KBM-7 (cell line): Measurements from ENCODE around the gene TRAPPC6A.
"Not testable (repeated sequence)": the region's sequence is repeated elsewhere in the genome, so short reads cannot be mapped to it uniquely, and the experiment has no call there.

Experiments
- DNase-seq: peaks from one replicate; pipeline ENCODE4 v3.0.0-alpha.2; 2015
- in situ Hi-C: fragments of 300-500 bp; cut with MboI; formaldehyde crosslinking; loops from 2 replicates; pipeline ENCODE4 v1.14.3; 2020; ENCODE audit warnings: low sequenced_read_pairs, low pct_unique_long_range_greater_than_20kb, mixed read lengths

The TRAPPC6A gene

DNA sequence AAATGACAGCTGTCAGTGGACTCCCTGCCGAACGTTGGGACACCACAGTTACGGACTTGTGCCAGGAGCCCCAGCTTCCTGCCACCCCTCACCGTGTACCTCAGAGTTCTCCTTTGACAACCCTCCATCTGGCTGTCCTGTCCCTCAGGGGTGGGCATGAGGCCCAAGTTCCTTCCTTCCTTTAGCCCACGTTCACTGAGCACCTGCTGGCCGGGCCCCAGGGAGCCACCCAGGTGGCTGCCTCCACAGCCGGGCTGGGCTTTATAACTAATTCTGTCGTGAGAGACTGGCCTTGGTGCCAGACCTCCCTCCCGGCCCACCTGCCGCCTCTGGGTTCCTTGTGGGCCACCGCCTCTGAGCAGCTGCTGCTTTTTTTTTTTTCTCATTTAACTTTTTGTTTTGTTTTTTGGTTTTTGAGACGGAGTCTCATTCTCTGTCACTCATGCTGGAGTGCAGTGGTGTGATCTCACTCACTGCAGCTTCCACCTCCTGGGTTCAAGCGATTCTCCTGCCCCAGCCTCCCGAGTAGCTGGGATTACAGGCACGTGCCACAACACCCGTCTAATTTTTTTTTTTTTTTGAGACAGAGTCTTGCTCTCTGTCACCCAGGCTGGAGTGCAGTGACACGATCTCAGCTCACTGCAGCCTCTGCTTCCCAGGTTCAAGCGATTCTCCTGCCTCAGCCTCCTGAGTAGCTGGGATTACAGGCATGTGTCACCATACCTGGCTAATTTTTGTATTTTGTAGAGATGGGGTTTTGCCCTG is 59.3 kb downstream of the TRAPPC6A start:
- DNase-seq, in situ Hi-C loops: not testable (repeated sequence)

DNA sequence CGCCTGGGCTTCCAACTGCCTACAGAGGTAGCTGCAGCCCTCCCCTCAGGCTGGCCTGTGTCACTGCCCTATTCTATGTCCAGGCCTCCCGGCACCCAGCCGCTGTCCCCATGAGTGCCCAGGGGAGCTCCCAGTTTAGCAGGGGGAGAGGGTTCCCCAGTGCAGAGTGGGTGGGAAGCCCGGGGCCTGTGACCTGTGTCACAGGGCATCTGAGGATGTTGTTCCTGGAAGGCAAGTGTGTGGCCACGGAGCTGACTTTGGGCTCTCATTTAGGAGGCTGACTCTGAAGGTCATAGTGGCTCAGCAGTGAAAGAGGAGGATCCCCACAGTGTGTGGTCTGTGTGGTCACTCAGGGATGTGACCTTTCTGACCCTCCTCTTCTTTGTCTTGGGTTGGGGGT is 59.9 kb downstream of the TRAPPC6A start:
- DNase-seq, result no peak
- in situ Hi-C loops, result no loop called here

DNA sequence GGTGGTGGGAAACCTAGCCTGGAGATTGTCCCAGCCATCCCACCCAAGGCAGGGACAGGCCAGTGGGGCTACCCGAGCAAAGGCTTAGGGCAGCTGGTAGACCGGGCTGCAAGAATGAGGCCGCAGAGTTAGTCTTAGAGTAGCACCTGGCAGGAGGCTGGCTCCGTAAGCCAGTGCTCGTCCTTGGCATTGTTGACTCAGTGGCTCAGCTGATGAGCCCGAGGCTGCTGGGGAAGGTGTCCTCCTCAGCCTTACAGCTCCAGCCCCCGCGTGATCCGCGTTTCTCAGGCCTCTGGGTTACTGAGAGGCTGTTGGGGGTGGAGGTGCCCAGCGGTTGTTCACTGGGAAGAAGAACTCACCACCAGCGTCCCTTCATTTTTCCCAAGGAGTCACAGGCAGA is 60.4 kb downstream of the TRAPPC6A start:
- in situ Hi-C loops, result no loop called here

DNA sequence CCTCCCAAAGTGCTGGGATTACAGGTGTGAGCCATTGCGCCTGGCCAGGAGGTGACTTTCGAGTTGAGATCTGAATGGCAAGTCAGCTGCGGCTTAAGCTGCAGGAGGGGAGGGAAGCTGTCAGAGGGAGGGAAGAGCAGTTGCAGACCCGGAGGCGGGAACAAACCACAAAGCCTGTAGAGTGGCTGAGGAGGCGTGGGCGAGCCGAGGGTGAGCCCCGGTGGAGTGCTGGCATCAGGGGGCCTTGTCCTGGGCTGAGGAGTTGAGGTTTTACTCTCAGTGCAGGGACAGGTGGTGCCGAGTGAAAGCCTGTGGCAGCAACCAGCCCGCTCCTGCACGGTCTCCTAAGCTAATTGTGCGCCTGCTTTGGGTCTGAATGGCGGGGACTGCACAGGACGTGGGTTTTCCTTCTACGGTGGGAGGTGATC is 60.9 kb downstream of the TRAPPC6A start:
- DNase-seq, result peak; percentile 94
- in situ Hi-C loops, result no loop called here

More for the DNA sequence above, 60.4 kb downstream of the TRAPPC6A start:
- DNase-seq, result no peak

GRCh38 chr19:45115809-45116615 is 62.0 kb downstream of the TRAPPC6A start:
- in situ Hi-C loops, result no loop called here
- DNase-seq, result no peak

DNA sequence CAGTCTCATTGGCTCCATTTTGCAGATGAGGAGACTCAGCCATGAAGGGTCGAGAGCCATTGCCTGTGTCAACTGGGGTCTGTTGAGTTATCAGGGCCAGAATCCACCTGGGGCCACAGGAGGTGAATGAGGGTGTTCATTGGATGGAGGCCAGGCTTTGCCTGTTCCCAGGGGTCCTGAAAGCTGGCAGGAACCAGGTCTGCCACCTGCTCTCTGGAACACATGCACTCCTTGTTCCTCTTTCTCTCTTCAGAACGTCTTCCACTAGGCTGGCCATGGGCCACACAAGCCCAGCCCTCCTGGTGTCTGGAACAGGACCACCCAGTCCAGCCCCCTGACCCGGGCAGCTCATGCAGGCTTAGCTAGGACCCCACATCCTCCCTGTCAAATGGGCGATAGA is 63.9 kb downstream of the TRAPPC6A start:
- in situ Hi-C loops, result no loop called here
- DNase-seq, result peak; percentile 14

GRCh38 chr19:45113628-45114027 is 64.4 kb downstream of the TRAPPC6A start:
- no peak for DNase-seq
- in situ Hi-C loops, result no loop called here
